ENCODE measurements around the gene CYREN.

GRCh38 chr7:135168001-135168400, 2.5 kb downstream of the CYREN start:
- TF ChIP-seq EZH2phosphoT487 (IDR thresholded peaks at IDR 0.05; ENCODE audit: borderline replicate concordance, low read depth, low read length) (no peak), CTCF (conservative IDR thresholded peaks at IDR 0.05; ENCODE audit: low read length) (no peak)
